Liver (tissue), 3 donors: ENCODE measurements around the gene TEDC2.

Source experiments
- CTCF ChIP-seq: fragments of 150-350 bp; IDR thresholded peaks from 2 replicates; pipeline ENCODE4 v1.5.1; 2017; ENCODE audit warnings: improper control_type of control experiment, low read depth, low read length; ENCODE audit not compliant: missing input control
- GABPA ChIP-seq, 2 donors: IDR thresholded peaks in 1 of 2; conservative IDR thresholded peaks in 1 of 2; 2 replicates each; pipeline ENCODE4 v1.6.1; 2016; ENCODE audit warnings: antibody characterized with exemption in 2 of 2, mild to moderate bottlenecking in 1 of 2, moderate library complexity in 1 of 2
- RAD21 ChIP-seq, 2 donors: IDR thresholded peaks; 2 replicates each; pipeline ENCODE4 v1.6.1; 2016; ENCODE audit warnings: antibody characterized with exemption in 2 of 2, mild to moderate bottlenecking in 2 of 2
- REST ChIP-seq: IDR thresholded peaks from 2 replicates; pipeline ENCODE4 v1.6.1; 2016; ENCODE audit warnings: antibody characterized with exemption, mild to moderate bottlenecking
- RXRA ChIP-seq, 2 donors: IDR thresholded peaks; 2 replicates each; pipeline ENCODE4 v1.6.1; 2017 to 2018; ENCODE audit warnings: antibody characterized with exemption in 2 of 2, mild to moderate bottlenecking in 1 of 2
- TAF1 ChIP-seq: conservative IDR thresholded peaks from 2 replicates; pipeline ENCODE4 v1.6.1; 2016; ENCODE audit warnings: antibody characterized with exemption, mild to moderate bottlenecking
- YY1 ChIP-seq: IDR thresholded peaks from 2 replicates; pipeline ENCODE4 v1.6.1; 2016; ENCODE audit warnings: antibody characterized with exemption, mild to moderate bottlenecking
- TF ChIP-seq, protein P1 (sequence below): IDR thresholded peaks from 2 replicates; pipeline ENCODE4 v1.6.1; 2016; ENCODE audit warnings: antibody characterized with exemption
- donor health status: healthy.
- donor health status: healthy.

- TF ChIP-seq YY1 (no peak), CTCF (no peak), REST (no peak), RAD21 (IDR thresholded peaks at IDR 0.05) (no peak), RXRA (IDR thresholded peaks at IDR 0.05) (no peak), TAF1 (no peak), GABPA (IDR thresholded peaks at IDR 0.05 in 1 of 2, conservative IDR thresholded peaks at IDR 0.05 in 1 of 2) (no peak)
- TF ChIP-seq, protein P1, sequence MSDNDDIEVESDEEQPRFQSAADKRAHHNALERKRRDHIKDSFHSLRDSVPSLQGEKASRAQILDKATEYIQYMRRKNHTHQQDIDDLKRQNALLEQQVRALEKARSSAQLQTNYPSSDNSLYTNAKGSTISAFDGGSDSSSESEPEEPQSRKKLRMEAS, result no peak
Measured at GRCh38 chr16:2465653-2466415, 5.9 kb downstream of the TEDC2 start.
